A549 (cell line): ENCODE data around the gene GTPBP1.

Experiments
- CTCF ChIP-seq: fragments of >200 bp; sonication (Bioruptor Twin); formaldehyde crosslinking; IDR thresholded peaks from 3 replicates; pipeline ENCODE4 v1.5.1; 2016
- ESRRA ChIP-seq: fragments of 150-350 bp; IDR thresholded peaks from 2 replicates; pipeline ENCODE4 v1.6.1; 2014; ENCODE audit warnings: mild to moderate bottlenecking, low read length, borderline replicate concordance
- MYC ChIP-seq: IDR thresholded peaks from 2 replicates; pipeline ENCODE4 v1.6.1; 2012; ENCODE audit warnings: mild to moderate bottlenecking, inconsistent platforms, low read length, improper control_type of control experiment, borderline replicate concordance
- POLR2A ChIP-seq: IDR thresholded peaks from 2 replicates; pipeline ENCODE4 v1.6.1; 2012; ENCODE audit warnings: mild to moderate bottlenecking, low read length
- RNF2 ChIP-seq: fragments of 200-600 bp; sonication (generic); IDR thresholded peaks from 2 replicates; pipeline ENCODE4 v1.6.1; 2016; ENCODE audit warnings: low read depth, mild to moderate bottlenecking, antibody characterized with exemption, moderate library complexity, borderline replicate concordance
- SREBF2 ChIP-seq: fragments of 450-650 bp; IDR thresholded peaks from 2 replicates; pipeline ENCODE4 v1.6.1; 2014; ENCODE audit warnings: mild to moderate bottlenecking, moderate library complexity

- no peak for TF ChIP-seq CTCF
- TF ChIP-seq RNF2, result no peak
- TF ChIP-seq ESRRA, result no peak
- TF ChIP-seq SREBF2, result no peak
- no peak for TF ChIP-seq POLR2A
- no peak for TF ChIP-seq MYC
These were observed 48.4 kb downstream of the GTPBP1 start for GRCh38 chr22:38753948-38754750.
